K562 (cell line): ENCODE measurements around the gene PSMD4. TPM values are rescaled to one million over a fixed set of nuclear protein-coding genes. Genes with fewer than 3 reads are reported as not detected.

ENCODE experiments used
- CBFB ChIP-seq: sonication (generic); formaldehyde crosslinking; IDR thresholded peaks from 2 replicates; pipeline ENCODE4 v1.4.0; 2020; ENCODE audit warnings: mild to moderate bottlenecking, missing genetic modification reagents
- ELF1 ChIP-seq: fragments of 200-800 bp; sonication (Bioruptor generic); IDR thresholded peaks from 2 replicates; pipeline ENCODE4 v1.6.1; 2016; ENCODE audit warnings: missing genetic modification characterization, missing compliant biosample characterization
- MAFF ChIP-seq: IDR thresholded peaks from 2 replicates; pipeline ENCODE4 v1.6.1; 2012; ENCODE audit warnings: low read length, improper control_type of control experiment
- RBM15 ChIP-seq: fragments of 200-400 bp; formaldehyde crosslinking; IDR thresholded peaks from 2 replicates; pipeline ENCODE4 v1.6.1; 2018; ENCODE audit warnings: mild to moderate bottlenecking, low read length, moderate library complexity; ENCODE audit not compliant: insufficient read depth
- U2AF1 ChIP-seq: fragments of 200-400 bp; formaldehyde crosslinking; optimal IDR thresholded peaks from 2 replicates; pipeline ENCODE3; 2017; ENCODE audit warnings: mild to moderate bottlenecking, low read depth, low read length, moderate library complexity
- XRCC5 ChIP-seq: fragments of 200-400 bp; formaldehyde crosslinking; IDR thresholded peaks from 2 replicates; pipeline ENCODE4 v1.6.1; 2017; ENCODE audit warnings: low read depth, mild to moderate bottlenecking, low read length
- polyA plus RNA-seq, 8 experiments: library from polyadenylated mRNA; depleted of rRNA in 4 of 8; stranded (reverse) in 5 of 8; unstranded in 3 of 8; fragments of >200 nt; fragmentation: Nextera tagmentation in 2 of 8; fragmentation: Illumina TruSeq in 1 of 8; extraction: Ambion mirVana in 2 of 8; extraction: Trizol in 1 of 8; gene quantifications; 2 replicates each; pipeline versions ENCODE4 v1.2.1 to v1.2.3, GENCODE V29; 2011 to 2014; ENCODE audit warnings: inconsistent platforms in 1 of 8, missing spikeins in 1 of 8
- total RNA-seq, 7 experiments: library from RNA; depleted of rRNA in 6 of 7; stranded (reverse); fragments of >200 nt in 6 of 7; fragmentation: Illumina TruSeq in 2 of 7; extraction: Trizol in 2 of 7; gene quantifications; 2 replicates each; pipeline versions ENCODE4 v1.2.1 to v1.2.3, GENCODE V29; 2011 to 2021; ENCODE audit warnings: low replicate concordance in 1 of 7
- TF ChIP-seq, protein P1 (sequence below), 2 experiments: fragments of 450-650 bp; formaldehyde crosslinking in 1 of 2; IDR thresholded peaks; 2 replicates each; pipeline versions ENCODE4 v1.4.0 to v1.6.1; 2014 to 2020; ENCODE audit warnings: mild to moderate bottlenecking in 2 of 2, borderline replicate concordance in 1 of 2, low read depth in 1 of 2
- TF ChIP-seq, protein P2 (sequence below), 2 experiments: IDR thresholded peaks in 1 of 2; conservative IDR thresholded peaks in 1 of 2; 2 replicates each; pipeline ENCODE4 v1.6.1; 2016; ENCODE audit warnings: low read depth in 2 of 2, mild to moderate bottlenecking in 1 of 2, missing compliant biosample characterization in 1 of 2, missing genetic modification characterization in 1 of 2, moderate library complexity in 1 of 2
- TF ChIP-seq, protein P3 (sequence below): fragments of 450-650 bp; IDR thresholded peaks from 2 replicates; pipeline ENCODE4 v1.6.1; 2016
- TF ChIP-seq, protein P4 (sequence below): fragments of 450-650 bp; conservative IDR thresholded peaks from 2 replicates; pipeline ENCODE4 v1.6.1; 2016; ENCODE audit warnings: missing genetic modification characterization, low read depth, mild to moderate bottlenecking, control low read depth, missing compliant biosample characterization

PSMD4 gene
- total and polyA plus RNA-seq, 9 of the 15 experiments (the other 6 are each of a cell fraction or from before 2014, with no cell fraction given), result 194 to 353 (median 295) TPM

DNA sequence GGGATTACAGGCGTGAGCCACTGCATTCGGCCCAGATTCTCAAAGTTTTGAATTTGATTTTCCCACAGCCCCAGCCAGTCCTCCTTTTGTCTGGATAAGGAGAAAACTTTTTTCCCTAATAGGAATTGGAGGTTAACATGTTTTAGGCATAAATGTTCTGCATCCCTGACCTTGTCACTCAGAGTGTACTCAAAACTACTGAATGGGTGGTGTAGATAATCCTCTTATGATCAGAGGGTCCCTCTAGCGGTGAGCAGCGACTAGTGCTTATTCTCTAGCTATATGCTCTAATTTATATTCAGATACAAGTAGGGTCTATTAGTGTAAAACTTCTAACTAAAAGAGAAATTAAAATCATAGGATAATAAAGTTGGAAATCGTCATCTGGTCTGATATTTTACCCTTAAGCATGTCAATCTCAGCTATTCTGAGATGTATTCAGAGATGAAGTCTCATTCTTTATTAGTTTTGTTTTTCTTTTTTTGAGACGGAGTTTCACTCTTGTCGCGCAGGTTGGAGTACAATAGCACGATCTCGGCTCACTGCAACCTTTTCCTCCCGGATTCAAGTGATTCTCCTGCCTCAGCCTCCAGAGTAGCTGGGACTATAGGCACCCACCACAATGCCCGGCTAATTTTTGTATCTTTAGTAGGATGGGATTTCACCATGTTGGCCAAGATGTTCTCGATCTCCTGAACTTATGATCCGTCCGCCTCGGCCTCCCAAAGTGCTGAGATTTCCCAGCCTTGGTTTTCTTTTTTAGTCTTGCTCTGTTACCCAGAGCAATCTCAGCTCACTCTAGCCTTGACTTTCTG is 2.7 kb upstream of the PSMD4 start (continued):
- TF ChIP-seq, protein P1, sequence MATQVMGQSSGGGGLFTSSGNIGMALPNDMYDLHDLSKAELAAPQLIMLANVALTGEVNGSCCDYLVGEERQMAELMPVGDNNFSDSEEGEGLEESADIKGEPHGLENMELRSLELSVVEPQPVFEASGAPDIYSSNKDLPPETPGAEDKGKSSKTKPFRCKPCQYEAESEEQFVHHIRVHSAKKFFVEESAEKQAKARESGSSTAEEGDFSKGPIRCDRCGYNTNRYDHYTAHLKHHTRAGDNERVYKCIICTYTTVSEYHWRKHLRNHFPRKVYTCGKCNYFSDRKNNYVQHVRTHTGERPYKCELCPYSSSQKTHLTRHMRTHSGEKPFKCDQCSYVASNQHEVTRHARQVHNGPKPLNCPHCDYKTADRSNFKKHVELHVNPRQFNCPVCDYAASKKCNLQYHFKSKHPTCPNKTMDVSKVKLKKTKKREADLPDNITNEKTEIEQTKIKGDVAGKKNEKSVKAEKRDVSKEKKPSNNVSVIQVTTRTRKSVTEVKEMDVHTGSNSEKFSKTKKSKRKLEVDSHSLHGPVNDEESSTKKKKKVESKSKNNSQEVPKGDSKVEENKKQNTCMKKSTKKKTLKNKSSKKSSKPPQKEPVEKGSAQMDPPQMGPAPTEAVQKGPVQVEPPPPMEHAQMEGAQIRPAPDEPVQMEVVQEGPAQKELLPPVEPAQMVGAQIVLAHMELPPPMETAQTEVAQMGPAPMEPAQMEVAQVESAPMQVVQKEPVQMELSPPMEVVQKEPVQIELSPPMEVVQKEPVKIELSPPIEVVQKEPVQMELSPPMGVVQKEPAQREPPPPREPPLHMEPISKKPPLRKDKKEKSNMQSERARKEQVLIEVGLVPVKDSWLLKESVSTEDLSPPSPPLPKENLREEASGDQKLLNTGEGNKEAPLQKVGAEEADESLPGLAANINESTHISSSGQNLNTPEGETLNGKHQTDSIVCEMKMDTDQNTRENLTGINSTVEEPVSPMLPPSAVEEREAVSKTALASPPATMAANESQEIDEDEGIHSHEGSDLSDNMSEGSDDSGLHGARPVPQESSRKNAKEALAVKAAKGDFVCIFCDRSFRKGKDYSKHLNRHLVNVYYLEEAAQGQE (IDR thresholded peaks at IDR 0.05; ENCODE audit: borderline replicate concordance), result peak; percentile 66; the same call in 1 of the 2 replicates
- TF ChIP-seq, protein P1 (CRISPR knock-in tag; IDR thresholded peaks at IDR 0.05; ENCODE audit: low read depth), result no peak
- TF ChIP-seq, protein P2, sequence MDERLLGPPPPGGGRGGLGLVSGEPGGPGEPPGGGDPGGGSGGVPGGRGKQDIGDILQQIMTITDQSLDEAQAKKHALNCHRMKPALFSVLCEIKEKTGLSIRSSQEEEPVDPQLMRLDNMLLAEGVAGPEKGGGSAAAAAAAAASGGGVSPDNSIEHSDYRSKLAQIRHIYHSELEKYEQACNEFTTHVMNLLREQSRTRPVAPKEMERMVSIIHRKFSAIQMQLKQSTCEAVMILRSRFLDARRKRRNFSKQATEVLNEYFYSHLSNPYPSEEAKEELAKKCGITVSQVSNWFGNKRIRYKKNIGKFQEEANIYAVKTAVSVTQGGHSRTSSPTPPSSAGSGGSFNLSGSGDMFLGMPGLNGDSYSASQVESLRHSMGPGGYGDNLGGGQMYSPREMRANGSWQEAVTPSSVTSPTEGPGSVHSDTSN (CRISPR knock-in tag; IDR thresholded peaks at IDR 0.05; ENCODE audit: low read depth), result no peak
- TF ChIP-seq, protein P2 (tag; conservative IDR thresholded peaks at IDR 0.05; ENCODE audit: low read depth), result 0 out of 2 replicates have a peak, but pooled peaks have one; percentile 43
- TF ChIP-seq ELF1 (tag) (no peak), MAFF (no peak), U2AF1 (no peak), XRCC5 (no peak), RBM15 (no peak), CBFB (CRISPR knock-in tag) (no peak)
- TF ChIP-seq, protein P3, sequence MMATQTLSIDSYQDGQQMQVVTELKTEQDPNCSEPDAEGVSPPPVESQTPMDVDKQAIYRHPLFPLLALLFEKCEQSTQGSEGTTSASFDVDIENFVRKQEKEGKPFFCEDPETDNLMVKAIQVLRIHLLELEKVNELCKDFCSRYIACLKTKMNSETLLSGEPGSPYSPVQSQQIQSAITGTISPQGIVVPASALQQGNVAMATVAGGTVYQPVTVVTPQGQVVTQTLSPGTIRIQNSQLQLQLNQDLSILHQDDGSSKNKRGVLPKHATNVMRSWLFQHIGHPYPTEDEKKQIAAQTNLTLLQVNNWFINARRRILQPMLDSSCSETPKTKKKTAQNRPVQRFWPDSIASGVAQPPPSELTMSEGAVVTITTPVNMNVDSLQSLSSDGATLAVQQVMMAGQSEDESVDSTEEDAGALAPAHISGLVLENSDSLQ, result peak; percentile 85
- TF ChIP-seq, protein P4, sequence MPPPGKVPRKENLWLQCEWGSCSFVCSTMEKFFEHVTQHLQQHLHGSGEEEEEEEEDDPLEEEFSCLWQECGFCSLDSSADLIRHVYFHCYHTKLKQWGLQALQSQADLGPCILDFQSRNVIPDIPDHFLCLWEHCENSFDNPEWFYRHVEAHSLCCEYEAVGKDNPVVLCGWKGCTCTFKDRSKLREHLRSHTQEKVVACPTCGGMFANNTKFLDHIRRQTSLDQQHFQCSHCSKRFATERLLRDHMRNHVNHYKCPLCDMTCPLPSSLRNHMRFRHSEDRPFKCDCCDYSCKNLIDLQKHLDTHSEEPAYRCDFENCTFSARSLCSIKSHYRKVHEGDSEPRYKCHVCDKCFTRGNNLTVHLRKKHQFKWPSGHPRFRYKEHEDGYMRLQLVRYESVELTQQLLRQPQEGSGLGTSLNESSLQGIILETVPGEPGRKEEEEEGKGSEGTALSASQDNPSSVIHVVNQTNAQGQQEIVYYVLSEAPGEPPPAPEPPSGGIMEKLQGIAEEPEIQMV, result no peak
